Measurements from ENCODE around the gene CIB2.

DNA sequence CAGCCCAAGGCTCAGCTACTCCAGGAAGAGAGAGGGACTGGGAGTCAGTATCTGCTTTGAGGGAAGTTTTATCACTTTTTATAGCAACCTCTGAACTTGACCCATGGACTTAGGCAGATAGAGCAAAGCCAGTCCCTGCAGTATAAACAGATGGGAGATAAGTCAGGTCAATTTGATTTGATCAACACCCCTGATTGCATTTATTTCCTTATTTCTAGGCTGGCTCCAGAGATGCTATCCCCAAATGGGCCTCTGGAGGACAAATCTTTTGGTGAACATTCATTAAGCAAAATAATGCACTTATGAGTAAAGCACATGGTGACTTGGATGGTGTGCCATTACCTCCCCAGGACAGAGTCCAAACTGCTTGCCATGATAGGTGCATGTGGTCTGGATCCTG lies 9.0 kb upstream of the CIB2 start:
- TF ChIP-seq POLR2A (IDR thresholded peaks at IDR 0.05) (no peak), POLR2AphosphoS5 (IDR thresholded peaks at IDR 0.05) (no peak)
- TF ChIP-seq, protein P1, sequence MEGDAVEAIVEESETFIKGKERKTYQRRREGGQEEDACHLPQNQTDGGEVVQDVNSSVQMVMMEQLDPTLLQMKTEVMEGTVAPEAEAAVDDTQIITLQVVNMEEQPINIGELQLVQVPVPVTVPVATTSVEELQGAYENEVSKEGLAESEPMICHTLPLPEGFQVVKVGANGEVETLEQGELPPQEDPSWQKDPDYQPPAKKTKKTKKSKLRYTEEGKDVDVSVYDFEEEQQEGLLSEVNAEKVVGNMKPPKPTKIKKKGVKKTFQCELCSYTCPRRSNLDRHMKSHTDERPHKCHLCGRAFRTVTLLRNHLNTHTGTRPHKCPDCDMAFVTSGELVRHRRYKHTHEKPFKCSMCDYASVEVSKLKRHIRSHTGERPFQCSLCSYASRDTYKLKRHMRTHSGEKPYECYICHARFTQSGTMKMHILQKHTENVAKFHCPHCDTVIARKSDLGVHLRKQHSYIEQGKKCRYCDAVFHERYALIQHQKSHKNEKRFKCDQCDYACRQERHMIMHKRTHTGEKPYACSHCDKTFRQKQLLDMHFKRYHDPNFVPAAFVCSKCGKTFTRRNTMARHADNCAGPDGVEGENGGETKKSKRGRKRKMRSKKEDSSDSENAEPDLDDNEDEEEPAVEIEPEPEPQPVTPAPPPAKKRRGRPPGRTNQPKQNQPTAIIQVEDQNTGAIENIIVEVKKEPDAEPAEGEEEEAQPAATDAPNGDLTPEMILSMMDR (IDR thresholded peaks at IDR 0.05) = no peak

Data from stomach (tissue), 4 donors.